ENCODE data around the gene PCDHB10.
"Not testable (repeated sequence)": the region's sequence is repeated elsewhere in the genome, so short reads cannot be mapped to it uniquely, and the experiment has no call there.

PCDHB10 gene

DNA sequence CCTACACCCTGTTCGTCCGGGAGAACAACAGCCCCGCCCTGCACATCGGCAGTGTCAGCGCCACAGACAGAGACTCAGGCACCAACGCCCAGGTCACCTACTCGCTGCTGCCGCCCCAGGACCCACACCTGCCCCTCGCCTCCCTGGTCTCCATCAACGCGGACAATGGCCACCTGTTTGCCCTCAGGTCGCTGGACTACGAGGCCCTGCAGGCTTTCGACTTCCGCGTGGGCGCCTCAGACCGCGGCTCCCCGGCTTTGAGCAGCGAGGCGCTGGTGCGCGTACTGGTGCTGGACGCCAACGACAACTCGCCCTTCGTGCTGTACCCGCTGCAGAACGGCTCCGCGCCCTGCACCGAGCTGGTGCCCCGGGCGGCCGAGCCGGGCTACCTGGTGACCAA is 3.5 kb upstream of the PCDHB10 start:
- DNase-seq: not testable (repeated sequence)

DNA sequence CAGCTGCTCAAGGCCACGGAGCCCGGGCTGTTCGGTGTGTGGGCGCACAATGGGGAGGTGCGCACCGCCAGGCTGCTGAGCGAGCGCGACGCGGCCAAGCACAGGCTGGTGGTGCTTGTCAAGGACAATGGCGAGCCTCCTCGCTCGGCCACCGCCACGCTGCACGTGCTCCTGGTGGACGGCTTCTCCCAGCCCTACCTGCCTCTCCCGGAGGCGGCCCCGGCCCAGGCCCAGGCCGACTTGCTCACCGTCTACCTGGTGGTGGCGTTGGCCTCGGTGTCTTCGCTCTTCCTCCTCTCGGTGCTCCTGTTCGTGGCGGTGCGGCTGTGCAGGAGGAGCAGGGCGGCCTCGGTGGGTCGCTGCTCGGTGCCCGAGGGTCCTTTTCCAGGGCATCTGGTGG is 3.0 kb upstream of the PCDHB10 start:
- DNase-seq: not testable (repeated sequence)

DNA sequence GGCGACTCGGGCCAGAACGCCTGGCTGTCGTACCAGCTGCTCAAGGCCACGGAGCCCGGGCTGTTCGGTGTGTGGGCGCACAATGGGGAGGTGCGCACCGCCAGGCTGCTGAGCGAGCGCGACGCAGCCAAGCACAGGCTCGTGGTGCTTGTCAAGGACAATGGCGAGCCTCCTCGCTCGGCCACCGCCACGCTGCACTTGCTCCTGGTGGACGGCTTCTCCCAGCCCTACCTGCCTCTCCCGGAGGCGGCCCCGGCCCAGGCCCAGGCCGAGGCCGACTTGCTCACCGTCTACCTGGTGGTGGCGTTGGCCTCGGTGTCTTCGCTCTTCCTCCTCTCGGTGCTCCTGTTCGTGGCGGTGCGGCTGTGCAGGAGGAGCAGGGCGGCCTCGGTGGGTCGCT is 2.2 kb downstream of the PCDHB10 start:
- not testable (repeated sequence) for DNase-seq

DNA sequence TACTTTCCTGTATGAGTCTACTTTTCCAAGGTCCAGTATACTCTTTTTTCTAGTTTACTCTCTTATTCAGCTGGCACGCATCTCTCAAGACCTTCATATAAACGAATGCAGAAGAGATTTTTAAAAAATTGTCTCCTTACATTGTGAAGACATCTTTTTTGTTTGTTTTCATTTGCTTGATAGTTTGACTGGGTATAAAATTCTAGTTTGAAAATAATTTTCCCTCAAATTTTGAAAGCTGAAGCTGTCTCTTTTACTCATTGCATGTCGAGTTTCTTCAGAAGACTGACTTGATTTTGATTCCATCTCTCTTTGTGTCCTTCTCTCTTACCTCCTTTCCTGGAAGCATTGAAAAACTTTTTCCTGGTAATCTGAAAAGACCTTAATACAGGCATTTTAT is 4.2 kb downstream of the PCDHB10 start:
- no peak for DNase-seq

DNA sequence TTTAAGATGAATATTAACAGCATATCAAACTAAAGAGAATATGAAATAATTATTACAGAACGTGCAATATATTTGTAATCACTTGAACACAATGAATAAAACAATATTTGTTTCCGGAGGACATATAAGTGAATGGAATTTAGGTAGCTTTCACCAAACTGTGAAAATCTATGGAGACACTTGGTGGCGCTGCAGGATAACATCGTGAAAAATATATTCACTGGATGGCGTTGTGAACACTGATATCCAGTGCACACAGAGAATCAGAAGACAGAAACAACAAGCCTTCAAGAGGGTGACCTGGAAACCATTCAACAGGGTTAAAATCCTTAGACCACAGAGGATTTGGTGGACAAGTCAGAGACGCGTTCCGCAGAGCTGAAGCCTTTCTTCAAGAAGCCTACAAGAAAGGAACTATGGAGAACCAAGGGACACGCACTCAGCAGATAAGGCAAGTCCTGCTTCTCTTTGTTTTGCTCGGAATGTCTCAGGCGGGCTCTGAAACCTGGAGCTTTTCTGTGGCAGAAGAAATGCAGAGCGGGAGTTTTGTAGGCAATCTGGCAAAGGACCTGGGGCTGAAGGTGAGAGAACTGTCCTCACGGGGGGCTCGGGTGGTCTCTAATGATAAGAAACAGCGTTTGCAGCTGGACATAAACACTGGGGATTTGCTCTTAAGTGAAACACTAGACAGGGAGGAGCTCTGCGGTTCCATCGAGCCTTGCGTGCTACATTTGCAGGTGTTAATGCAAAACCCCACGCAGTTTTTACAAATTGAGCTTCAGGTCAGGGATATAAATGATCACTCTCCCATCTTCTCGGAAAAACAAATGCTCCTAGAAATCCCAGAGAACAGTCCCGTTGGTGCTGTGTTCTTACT is 7.4 kb downstream of the PCDHB10 start, which contains the start of gene PCDHB11:
Gene PCDHB11 (plus strand): TSS at position 269 of the 877 bp plus-strand sequence. CDS start 148 bp downstream, at position 417.
- DNase-seq: no peak

DNA sequence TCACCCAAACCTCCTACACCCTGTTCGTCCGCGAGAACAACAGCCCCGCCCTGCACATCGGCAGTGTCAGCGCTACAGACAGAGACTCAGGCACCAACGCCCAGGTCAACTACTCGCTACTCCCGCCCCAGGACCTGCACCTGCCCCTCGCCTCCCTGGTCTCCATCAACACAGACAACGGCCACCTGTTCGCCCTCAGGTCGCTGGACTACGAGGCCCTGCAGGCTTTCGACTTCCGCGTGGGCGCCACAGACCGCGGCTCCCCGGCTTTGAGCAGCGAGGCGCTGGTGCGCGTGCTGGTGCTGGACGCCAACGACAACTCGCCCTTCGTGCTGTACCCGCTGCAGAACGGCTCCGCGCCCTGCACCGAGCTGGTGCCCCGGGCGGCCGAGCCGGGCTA is 9.0 kb downstream of the PCDHB10 start:
- DNase-seq: not testable (repeated sequence)

DNA sequence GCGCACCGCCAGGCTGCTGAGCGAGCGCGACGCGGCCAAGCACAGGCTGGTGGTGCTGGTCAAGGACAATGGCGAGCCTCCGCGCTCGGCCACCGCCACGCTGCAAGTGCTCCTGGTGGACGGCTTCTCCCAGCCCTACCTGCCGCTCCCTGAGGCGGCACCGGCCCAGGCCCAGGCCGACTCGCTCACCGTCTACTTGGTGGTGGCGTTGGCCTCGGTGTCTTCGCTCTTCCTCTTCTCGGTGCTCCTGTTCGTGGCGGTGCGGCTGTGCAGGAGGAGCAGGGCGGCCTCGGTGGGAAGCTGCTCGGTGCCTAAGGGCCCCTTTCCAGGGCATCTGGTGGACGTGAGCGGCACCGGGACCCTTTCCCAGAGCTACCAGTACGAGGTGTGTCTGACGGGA is 9.5 kb downstream of the PCDHB10 start:
- DNase-seq: not testable (repeated sequence)

DNA sequence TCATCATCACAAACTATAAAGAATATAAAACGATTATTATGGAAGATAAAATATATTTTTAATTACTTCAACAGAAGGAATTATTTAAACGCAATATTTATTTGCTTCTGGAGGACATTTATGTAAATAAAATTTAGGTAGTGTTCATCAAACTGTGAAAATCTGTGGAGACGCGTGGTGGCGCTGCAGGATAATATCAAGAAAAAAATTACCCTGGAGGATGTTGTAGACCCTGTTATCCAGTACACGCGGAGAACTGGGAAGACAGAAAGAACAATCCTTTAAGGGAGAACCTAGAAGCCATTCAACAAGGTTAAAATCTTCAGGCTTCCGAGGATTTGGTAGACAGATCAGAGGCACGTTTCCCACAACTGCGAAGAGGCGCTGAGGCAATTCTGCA is 16.3 kb downstream of the PCDHB10 start, which contains the start of gene PCDHB12:
Gene PCDHB12 (plus strand): TSS at position 242 of the 400 bp plus-strand sequence. CDS start 189 bp downstream, outside the sequence.
- DNase-seq: no peak

DNA sequence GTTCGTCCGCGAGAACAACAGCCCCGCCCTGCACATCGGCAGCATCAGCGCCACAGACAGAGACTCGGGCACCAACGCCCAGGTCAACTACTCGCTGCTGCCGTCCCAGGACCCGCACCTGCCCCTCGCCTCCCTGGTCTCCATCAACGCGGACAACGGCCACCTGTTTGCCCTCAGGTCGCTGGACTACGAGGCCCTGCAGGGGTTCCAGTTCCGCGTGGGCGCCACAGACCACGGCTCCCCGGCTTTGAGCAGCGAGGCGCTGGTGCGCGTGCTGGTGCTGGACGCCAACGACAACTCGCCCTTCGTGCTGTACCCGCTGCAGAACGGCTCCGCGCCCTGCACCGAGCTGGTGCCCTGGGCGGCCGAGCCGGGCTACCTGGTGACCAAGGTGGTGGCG is 18.1 kb downstream of the PCDHB10 start:
- DNase-seq: not testable (repeated sequence)

DNA sequence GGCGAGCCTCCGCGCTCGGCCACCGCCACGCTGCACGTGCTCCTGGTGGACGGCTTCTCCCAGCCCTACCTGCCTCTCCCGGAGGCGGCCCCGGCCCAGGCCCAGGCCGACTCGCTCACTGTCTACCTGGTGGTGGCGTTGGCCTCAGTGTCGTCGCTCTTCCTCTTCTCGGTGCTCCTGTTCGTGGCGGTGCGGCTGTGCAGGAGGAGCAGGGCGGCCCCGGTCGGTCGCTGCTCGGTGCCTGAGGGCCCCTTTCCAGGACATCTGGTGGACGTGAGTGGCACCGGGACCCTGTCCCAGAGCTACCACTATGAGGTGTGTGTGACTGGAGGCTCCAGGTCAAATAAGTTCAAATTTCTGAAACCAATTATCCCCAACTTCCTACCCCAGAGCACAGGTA is 18.7 kb downstream of the PCDHB10 start:
- DNase-seq: not testable (repeated sequence)

DNA sequence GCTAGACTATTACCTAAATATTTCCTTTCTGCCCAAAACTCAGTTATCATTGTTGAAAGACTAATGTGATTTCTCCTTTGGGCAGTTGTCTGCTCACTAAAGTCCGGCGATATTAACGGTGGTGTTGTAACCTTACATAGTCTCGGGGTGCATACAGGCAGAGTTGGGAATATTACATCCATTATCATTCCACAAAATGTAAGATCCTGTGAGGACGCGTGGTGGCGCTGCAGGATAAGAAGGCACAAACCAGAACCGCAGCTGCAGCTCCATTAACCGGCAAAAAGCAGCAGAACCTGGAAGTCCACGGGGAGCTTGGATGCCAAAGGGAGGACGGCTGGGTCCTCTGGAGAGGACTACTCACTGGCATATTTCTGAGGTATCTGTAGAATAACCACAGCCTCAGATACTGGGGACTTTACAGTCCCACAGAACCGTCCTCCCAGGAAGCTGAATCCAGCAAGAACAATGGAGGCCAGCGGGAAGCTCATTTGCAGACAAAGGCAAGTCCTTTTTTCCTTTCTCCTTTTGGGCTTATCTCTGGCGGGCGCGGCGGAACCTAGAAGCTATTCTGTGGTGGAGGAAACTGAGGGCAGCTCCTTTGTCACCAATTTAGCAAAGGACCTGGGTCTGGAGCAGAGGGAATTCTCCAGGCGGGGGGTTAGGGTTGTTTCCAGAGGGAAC is 21.6 kb downstream of the PCDHB10 start, which contains the start of gene PCDHB13:
Gene PCDHB13 (plus strand): TSS at position 264 of the 684 bp plus-strand sequence. CDS start 205 bp downstream, at position 469.
- DNase-seq: not testable (repeated sequence)

DNA sequence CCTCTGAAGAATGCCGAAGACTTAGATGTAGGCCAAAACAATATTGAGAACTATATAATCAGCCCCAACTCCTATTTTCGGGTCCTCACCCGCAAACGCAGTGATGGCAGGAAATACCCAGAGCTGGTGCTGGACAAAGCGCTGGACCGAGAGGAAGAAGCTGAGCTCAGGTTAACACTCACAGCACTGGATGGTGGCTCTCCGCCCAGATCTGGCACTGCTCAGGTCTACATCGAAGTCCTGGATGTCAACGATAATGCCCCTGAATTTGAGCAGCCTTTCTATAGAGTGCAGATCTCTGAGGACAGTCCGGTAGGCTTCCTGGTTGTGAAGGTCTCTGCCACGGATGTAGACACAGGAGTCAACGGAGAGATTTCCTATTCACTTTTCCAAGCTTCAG is 22.4 kb downstream of the PCDHB10 start:
- DNase-seq: not testable (repeated sequence)

DNA sequence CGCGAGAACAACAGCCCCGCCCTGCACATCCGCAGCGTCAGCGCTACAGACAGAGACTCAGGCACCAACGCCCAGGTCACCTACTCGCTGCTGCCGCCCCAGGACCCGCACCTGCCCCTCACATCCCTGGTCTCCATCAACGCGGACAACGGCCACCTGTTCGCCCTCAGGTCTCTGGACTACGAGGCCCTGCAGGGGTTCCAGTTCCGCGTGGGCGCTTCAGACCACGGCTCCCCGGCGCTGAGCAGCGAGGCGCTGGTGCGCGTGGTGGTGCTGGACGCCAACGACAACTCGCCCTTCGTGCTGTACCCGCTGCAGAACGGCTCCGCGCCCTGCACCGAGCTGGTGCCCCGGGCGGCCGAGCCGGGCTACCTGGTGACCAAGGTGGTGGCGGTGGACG is 23.4 kb downstream of the PCDHB10 start:
- DNase-seq: not testable (repeated sequence)

DNA sequence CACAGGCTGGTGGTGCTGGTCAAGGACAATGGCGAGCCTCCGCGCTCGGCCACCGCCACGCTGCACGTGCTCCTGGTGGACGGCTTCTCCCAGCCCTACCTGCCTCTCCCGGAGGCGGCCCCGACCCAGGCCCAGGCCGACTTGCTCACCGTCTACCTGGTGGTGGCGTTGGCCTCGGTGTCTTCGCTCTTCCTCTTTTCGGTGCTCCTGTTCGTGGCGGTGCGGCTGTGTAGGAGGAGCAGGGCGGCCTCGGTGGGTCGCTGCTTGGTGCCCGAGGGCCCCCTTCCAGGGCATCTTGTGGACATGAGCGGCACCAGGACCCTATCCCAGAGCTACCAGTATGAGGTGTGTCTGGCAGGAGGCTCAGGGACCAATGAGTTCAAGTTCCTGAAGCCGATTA is 23.9 kb downstream of the PCDHB10 start:
- DNase-seq: not testable (repeated sequence)

DNA sequence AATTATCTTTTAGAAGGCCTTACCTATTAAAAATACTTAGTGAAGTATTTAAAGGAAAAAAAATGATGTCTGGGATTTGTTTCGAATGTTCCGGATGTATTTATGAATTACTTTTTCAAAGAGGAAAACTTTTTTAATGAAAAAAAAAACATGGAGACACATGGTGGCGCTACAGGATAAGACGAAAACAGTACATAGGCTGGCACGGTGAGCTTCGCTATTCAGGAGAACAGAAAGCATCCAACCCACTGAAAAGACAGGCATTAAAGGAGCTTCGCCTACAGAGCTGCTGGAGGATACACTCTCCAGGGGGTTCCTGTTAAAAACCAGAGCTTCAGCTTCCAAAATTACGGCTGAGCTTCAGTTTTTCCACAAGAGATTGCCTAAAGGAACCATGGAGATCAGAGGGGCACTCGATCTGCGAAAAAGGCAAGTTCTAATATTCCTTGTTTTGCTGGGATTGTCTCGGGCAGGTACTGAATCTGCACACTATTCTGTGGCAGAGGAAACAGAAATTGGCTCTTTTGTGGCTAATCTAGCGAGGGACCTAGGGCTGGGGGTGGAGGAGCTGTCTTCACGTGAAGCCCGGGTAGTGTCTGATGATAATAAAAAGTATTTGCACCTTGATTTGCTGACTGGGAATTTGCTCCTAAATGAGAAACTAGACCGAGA is 31.1 kb downstream of the PCDHB10 start, which contains the start of gene PCDHB14:
Gene PCDHB14 (plus strand): TSS at position 232 of the 672 bp plus-strand sequence. CDS start 163 bp downstream, at position 395.
- no peak for DNase-seq

DNA sequence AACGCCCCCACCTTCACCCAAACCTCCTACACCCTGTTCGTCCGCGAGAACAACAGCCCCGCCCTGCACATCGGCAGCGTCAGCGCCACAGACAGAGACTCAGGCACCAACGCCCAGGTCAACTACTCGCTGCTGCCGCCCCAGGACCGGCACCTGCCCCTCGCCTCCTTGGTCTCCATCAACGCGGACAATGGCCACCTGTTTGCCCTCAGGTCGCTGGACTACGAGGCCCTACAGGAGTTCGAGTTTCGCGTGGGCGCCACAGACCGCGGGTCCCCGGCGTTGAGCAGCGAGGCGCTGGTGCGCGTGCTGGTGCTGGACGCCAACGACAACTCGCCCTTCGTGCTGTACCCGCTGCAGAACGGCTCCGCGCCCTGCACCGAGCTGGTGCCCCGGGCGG is 32.7 kb downstream of the PCDHB10 start:
- not testable (repeated sequence) for DNase-seq

DNA sequence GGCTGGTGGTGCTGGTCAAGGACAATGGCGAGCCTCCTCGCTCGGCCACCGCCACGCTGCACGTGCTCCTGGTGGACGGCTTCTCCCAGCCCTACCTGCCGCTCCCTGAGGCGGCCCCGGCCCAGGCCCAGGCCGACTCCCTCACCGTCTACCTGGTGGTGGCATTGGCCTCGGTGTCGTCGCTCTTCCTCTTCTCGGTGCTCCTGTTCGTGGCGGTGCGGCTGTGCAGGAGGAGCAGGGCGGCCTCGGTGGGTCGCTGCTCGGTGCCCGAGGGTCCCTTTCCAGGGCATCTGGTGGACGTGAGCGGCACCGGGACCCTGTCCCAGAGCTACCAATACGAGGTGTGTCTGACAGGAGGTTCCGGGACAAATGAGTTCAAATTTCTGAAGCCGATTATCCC is 33.3 kb downstream of the PCDHB10 start:
- not testable (repeated sequence) for DNase-seq

DNA sequence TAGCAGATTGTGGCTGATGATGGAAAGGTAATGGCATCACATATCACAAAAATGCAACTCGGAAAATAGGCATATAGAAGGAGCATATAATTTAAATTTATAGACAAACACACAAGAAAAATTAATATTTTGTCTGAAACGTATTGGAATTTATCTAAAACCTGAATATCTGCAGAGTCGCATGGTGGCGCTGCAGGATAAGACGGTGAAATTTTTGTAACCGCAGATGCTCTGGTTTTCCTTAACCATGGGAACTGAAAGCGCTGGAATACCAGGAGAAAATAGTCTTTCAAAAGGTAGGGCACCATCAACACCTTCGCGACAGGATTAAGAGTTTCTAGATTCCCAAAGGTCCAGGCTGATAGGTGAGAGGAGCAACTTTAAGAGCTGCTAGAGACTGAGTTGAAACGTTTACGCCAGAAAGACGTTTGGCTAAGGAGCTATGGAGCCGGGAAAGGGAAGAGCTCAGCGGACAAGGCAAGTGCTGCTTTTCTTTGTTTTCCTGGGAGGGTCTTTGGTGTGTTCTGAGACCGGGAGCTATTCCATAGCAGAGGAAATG is 42.0 kb downstream of the PCDHB10 start:
- no peak for DNase-seq

DNA sequence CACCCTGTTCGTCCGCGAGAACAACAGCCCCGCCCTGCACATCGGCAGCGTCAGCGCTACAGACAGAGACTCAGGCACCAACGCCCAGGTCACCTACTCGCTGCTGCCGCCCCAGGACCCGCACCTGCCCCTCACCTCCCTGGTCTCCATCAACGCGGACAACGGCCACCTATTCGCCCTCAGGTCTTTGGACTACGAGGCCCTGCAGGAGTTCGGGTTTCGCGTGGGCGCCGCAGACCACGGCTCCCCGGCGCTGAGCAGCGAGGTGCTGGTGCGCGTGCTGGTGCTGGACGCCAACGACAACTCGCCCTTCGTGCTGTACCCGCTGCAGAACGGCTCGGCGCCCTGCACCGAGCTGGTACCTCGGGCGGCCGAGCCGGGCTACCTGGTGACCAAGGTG is 43.8 kb downstream of the PCDHB10 start:
- not testable (repeated sequence) for DNase-seq

DNA sequence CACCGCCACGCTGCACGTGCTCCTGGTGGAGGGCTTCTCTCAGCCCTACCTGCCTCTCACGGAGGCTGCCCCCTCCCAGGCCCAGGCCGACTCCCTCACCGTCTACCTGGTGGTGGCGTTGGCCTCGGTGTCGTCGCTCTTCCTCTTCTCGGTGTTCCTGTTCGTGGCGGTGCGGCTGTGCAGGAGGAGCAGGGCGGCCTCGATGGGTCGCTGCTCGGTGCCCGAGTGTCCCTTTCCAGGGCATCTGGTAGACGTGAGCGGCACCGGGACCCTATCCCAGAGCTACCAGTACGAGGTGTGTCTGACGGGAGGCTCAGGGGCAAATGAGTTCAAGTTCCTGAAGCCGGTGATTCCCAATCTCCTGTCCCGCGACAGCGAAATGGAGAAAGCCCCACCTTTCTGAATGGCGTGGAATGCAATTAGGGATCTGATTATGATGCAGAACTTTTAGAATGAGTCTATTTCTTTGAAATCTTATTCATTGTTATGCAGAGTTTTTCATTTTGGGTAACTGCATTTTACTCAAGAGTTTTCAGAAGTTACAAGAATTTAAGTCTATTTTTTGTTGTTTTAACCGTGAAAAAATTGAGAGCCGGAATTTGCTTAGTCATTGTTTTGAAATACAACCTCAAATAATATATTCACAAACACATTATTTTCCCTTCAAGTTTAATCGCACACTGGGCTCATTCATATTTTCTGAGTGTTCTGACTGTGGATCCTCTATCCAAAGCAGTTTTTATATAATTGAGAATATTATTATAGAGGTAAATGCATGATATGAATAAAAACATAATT is 44.6 kb downstream of the PCDHB10 start:
- DNase-seq: no peak

DNA sequence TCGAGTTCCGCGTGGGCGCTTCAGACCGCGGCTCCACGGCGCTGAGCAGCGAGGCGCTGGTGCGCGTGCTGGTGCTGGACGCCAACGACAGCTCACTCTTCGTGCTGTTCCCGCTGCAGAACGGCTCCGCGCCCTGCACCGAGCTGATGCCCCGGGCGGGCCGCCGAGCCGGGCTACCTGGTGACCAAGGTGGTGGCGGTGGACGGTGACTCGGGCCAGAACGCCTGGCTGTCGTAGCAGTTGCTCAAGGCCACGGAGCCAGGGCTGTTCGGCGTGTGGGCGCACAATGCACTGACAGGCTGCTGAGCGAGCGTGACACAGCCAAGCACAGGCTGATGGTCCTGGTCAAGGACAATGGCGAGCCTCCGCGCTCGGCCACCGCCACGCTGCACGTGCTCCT is 49.3 kb downstream of the PCDHB10 start:
- DNase-seq: no peak

All from islet precursor cell (in vitro differentiated cells).